ENCODE data around the gene GAS5. TPM values are rescaled to one million over a fixed set of nuclear protein-coding genes. Genes with fewer than 3 reads are reported as not detected.

Gene GAS5
- total and polyA plus RNA-seq, 9 of the 15 experiments (the other 6 are each of a cell fraction or from before 2014, with no cell fraction given), result 565 to 1,860 (median 1,006) TPM

DNA sequence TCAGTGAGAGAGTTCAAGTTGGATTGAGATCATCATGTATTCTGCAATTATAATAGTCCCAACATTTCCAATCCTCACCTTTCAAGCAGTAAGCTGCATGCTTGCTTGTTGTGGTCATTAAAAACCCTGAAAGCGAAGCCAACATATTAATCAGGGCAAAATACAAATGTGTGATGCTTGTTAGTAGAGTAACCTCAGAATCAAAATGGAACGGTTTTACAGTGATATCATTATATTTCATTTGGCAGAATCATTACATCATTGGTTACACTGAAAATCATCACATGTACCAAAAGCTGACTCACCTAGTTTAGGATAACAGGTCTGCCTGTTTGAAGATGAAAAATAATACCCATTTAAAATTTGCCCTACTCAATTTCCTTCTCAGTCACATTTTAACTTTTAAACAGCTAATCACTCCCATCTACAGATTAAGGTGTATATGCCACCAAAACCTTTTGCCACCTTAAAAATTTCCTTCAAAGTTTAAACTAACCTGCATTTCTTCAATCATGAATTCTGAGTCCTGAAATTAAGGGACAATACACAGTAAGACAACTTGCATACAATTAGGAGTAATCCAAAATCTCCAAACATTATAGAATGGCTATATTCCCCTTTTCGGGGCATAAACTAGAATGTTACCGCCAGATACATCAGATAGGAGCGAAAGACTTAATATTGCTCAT lies 3.5 kb downstream of the GAS5 start (continued):
- TF ChIP-seq, protein P1, sequence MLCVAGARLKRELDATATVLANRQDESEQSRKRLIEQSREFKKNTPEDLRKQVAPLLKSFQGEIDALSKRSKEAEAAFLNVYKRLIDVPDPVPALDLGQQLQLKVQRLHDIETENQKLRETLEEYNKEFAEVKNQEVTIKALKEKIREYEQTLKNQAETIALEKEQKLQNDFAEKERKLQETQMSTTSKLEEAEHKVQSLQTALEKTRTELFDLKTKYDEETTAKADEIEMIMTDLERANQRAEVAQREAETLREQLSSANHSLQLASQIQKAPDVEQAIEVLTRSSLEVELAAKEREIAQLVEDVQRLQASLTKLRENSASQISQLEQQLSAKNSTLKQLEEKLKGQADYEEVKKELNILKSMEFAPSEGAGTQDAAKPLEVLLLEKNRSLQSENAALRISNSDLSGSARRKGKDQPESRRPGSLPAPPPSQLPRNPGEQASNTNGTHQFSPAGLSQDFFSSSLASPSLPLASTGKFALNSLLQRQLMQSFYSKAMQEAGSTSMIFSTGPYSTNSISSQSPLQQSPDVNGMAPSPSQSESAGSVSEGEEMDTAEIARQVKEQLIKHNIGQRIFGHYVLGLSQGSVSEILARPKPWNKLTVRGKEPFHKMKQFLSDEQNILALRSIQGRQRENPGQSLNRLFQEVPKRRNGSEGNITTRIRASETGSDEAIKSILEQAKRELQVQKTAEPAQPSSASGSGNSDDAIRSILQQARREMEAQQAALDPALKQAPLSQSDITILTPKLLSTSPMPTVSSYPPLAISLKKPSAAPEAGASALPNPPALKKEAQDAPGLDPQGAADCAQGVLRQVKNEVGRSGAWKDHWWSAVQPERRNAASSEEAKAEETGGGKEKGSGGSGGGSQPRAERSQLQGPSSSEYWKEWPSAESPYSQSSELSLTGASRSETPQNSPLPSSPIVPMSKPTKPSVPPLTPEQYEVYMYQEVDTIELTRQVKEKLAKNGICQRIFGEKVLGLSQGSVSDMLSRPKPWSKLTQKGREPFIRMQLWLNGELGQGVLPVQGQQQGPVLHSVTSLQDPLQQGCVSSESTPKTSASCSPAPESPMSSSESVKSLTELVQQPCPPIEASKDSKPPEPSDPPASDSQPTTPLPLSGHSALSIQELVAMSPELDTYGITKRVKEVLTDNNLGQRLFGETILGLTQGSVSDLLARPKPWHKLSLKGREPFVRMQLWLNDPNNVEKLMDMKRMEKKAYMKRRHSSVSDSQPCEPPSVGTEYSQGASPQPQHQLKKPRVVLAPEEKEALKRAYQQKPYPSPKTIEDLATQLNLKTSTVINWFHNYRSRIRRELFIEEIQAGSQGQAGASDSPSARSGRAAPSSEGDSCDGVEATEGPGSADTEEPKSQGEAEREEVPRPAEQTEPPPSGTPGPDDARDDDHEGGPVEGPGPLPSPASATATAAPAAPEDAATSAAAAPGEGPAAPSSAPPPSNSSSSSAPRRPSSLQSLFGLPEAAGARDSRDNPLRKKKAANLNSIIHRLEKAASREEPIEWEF (CRISPR knock-in tag; IDR thresholded peaks at IDR 0.05), result no peak
- no peak for TF ChIP-seq ZNF134 (CRISPR knock-in tag; conservative IDR thresholded peaks at IDR 0.05)
- TF ChIP-seq, protein P2, sequence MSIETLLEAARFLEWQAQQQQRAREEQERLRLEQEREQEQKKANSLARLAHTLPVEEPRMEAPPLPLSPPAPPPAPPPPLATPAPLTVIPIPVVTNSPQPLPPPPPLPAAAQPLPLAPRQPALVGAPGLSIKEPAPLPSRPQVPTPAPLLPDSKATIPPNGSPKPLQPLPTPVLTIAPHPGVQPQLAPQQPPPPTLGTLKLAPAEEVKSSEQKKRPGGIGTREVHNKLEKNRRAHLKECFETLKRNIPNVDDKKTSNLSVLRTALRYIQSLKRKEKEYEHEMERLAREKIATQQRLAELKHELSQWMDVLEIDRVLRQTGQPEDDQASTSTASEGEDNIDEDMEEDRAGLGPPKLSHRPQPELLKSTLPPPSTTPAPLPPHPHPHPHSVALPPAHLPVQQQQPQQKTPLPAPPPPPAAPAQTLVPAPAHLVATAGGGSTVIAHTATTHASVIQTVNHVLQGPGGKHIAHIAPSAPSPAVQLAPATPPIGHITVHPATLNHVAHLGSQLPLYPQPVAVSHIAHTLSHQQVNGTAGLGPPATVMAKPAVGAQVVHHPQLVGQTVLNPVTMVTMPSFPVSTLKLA (conservative IDR thresholded peaks at IDR 0.05), result peak in 1 of 2 experiments; percentile 9; a peak in 1 of 4 replicates
- peak; percentile 39 for TF ChIP-seq POLR2B (IDR thresholded peaks at IDR 0.05; ENCODE audit: low read depth, partially characterized antibody)
- peak; percentile 27 for TF ChIP-seq CCNT2 (IDR thresholded peaks at IDR 0.05; ENCODE audit: borderline replicate concordance, extremely low read depth, insufficient read length, low read depth, low read length)
- no peak for TF ChIP-seq ZNF699 (CRISPR knock-in tag; IDR thresholded peaks at IDR 0.05; ENCODE audit: insufficient replicate concordance)
- TF ChIP-seq CBFA2T3 (IDR thresholded peaks at IDR 0.05), result no peak
- no peak for TF ChIP-seq KDM2B (CRISPR knock-in tag; IDR thresholded peaks at IDR 0.05)
- no peak for TF ChIP-seq ZC3H8 (IDR thresholded peaks at IDR 0.05)
- no peak for TF ChIP-seq RBM15 (IDR thresholded peaks at IDR 0.05; ENCODE audit: insufficient read depth, low read length)
- TF ChIP-seq PML (IDR thresholded peaks at IDR 0.05; ENCODE audit: low read length), result peak; percentile 20; the same call in 1 of the 2 replicates
- no peak for TF ChIP-seq EZH2 (IDR thresholded peaks at IDR 0.05; ENCODE audit: borderline replicate concordance, low read depth, low read length)
- no peak for TF ChIP-seq L3MBTL2 (IDR thresholded peaks at IDR 0.05)
- TF ChIP-seq, protein P3, sequence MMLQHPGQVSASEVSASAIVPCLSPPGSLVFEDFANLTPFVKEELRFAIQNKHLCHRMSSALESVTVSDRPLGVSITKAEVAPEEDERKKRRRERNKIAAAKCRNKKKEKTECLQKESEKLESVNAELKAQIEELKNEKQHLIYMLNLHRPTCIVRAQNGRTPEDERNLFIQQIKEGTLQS (IDR thresholded peaks at IDR 0.05), result peak; percentile 90
- TF ChIP-seq, protein P3 (CRISPR knock-in tag; conservative IDR thresholded peaks at IDR 0.05), result no peak
- peak; percentile 47; the same call in 1 of the 2 replicates for TF ChIP-seq ATF7 (IDR thresholded peaks at IDR 0.05)
- 0 out of 2 replicates have a peak, but pooled peaks have one; percentile 8 for TF ChIP-seq ZNF354B (CRISPR knock-in tag; IDR thresholded peaks at IDR 0.05)
- TF ChIP-seq, protein P4, sequence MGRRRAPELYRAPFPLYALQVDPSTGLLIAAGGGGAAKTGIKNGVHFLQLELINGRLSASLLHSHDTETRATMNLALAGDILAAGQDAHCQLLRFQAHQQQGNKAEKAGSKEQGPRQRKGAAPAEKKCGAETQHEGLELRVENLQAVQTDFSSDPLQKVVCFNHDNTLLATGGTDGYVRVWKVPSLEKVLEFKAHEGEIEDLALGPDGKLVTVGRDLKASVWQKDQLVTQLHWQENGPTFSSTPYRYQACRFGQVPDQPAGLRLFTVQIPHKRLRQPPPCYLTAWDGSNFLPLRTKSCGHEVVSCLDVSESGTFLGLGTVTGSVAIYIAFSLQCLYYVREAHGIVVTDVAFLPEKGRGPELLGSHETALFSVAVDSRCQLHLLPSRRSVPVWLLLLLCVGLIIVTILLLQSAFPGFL (CRISPR knock-in tag; IDR thresholded peaks at IDR 0.05), result no peak
